Measurements from ENCODE around the gene STRBP.

- TF ChIP-seq CTCF (IDR thresholded peaks at IDR 0.05) (no peak), EZH2 (IDR thresholded peaks at IDR 0.05) (no peak), EZH2phosphoT487 (IDR thresholded peaks at IDR 0.05) (no peak)
Observed at GRCh38 chr9:123087359-123087888, 181.0 kb downstream of the STRBP start.
